IMR-90 (cell line): ENCODE measurements around the gene HMBS. TPM values are rescaled to one million over a fixed set of nuclear protein-coding genes. Genes with fewer than 3 reads are reported as not detected.

Experiments
- polyA plus RNA-seq, 3 experiments: library from polyadenylated mRNA; depleted of rRNA; stranded (reverse); fragments of >200 nt; gene quantifications; 2 replicates each; pipeline ENCODE4 v1.2.3, GENCODE V29; 2012; ENCODE audit warnings: low replicate concordance in 1 of 3
- total RNA-seq: library from RNA; depleted of rRNA; stranded (reverse); fragments of >200 nt; gene quantifications from 2 replicates; pipeline ENCODE4 v1.2.3, GENCODE V29; 2012; rRNA removed

The HMBS gene
- total and polyA plus RNA-seq, 2 of the 4 experiments (the other 2 are of a cell fraction) = 17.9 to 59.5 TPM

Other genes starting within 250 kb of the HMBS start
- gene CXCR5, start 201.0 kb upstream of the HMBS start, total RNA-seq = not detected in 2 replicates
- not detected in 2 replicates for gene CXCR5, start 201.0 kb upstream of the HMBS start, polyA plus RNA-seq (2012; rRNA removed)
- 1.7 and 2.3 TPM in 2 replicates for gene BCL9L, start 159.0 kb upstream of the HMBS start, total RNA-seq
- gene BCL9L, start 159.0 kb upstream of the HMBS start, polyA plus RNA-seq (2012; rRNA removed) = 17.0 and 21.5 TPM in 2 replicates
- gene UPK2, start 128.6 kb upstream of the HMBS start, total RNA-seq = not detected in 2 replicates
- gene UPK2, start 128.6 kb upstream of the HMBS start, polyA plus RNA-seq (2012; rRNA removed) = 0.26 and 0.39 TPM in 2 replicates
- gene FOXR1, start 113.1 kb upstream of the HMBS start, total RNA-seq = not detected in 2 replicates
- gene FOXR1, start 113.1 kb upstream of the HMBS start, polyA plus RNA-seq (2012; rRNA removed) = not detected in 2 replicates
- gene CENATAC, start 86.7 kb upstream of the HMBS start, total RNA-seq = 13.1 and 15.3 TPM in 2 replicates
- 15.0 and 16.7 TPM in 2 replicates for gene CENATAC, start 86.7 kb upstream of the HMBS start, polyA plus RNA-seq (2012; rRNA removed)
- gene RPS25, start 66.5 kb upstream of the HMBS start, total RNA-seq = 727 and 842 TPM in 2 replicates
- 905 and 1,237 TPM in 2 replicates for gene RPS25, start 66.5 kb upstream of the HMBS start, polyA plus RNA-seq (2012; rRNA removed)
- gene TRAPPC4, start 66.1 kb upstream of the HMBS start, total RNA-seq = 102 and 151 TPM in 2 replicates
- 162 and 253 TPM in 2 replicates for gene TRAPPC4, start 66.1 kb upstream of the HMBS start, polyA plus RNA-seq (2012; rRNA removed)
- 7.5 and 8.3 TPM in 2 replicates for gene SLC37A4, start 54.0 kb upstream of the HMBS start, total RNA-seq
- 14.3 and 15.1 TPM in 2 replicates for gene SLC37A4, start 54.0 kb upstream of the HMBS start, polyA plus RNA-seq (2012; rRNA removed)
- gene HYOU1, start 27.7 kb upstream of the HMBS start, total RNA-seq = 152 and 181 TPM in 2 replicates
- 117 and 120 TPM in 2 replicates for gene HYOU1, start 27.7 kb upstream of the HMBS start, polyA plus RNA-seq (2012; rRNA removed)
- 22.2 and 30.5 TPM in 2 replicates for gene VPS11, start 17.1 kb upstream of the HMBS start, total RNA-seq
- 19.7 and 20.7 TPM in 2 replicates for gene VPS11, start 17.1 kb upstream of the HMBS start, polyA plus RNA-seq (2012; rRNA removed)
- gene DPAGT1, start 17.0 kb downstream of the HMBS start, total RNA-seq = 13.6 and 15.2 TPM in 2 replicates
- gene DPAGT1, start 17.0 kb downstream of the HMBS start, polyA plus RNA-seq (2012; rRNA removed) = 51.2 and 53.4 TPM in 2 replicates
- 2.2 TPM in 2 replicates for gene C2CD2L, start 22.5 kb downstream of the HMBS start, total RNA-seq
- gene C2CD2L, start 22.5 kb downstream of the HMBS start, polyA plus RNA-seq (2012; rRNA removed) = 8.7 and 9.5 TPM in 2 replicates
- 8.1 and 9.1 TPM in 2 replicates for gene HINFP, start 36.7 kb downstream of the HMBS start, total RNA-seq
- gene HINFP, start 36.7 kb downstream of the HMBS start, polyA plus RNA-seq (2012; rRNA removed) = 12.8 and 15.3 TPM in 2 replicates
- under 0.01 TPM in 2 replicates for gene ABCG4, start 64.2 kb downstream of the HMBS start, total RNA-seq
- gene ABCG4, start 64.2 kb downstream of the HMBS start, polyA plus RNA-seq (2012; rRNA removed) = 0.20 and 0.26 TPM in 2 replicates
- 3.0 and 3.3 TPM in 2 replicates for gene NLRX1, start 83.8 kb downstream of the HMBS start, total RNA-seq
- gene NLRX1, start 83.8 kb downstream of the HMBS start, polyA plus RNA-seq (2012; rRNA removed) = 4.9 and 5.5 TPM in 2 replicates
- gene NHERF4, start 100.6 kb downstream of the HMBS start, total RNA-seq = not detected in 2 replicates
- gene NHERF4, start 100.6 kb downstream of the HMBS start, polyA plus RNA-seq (2012; rRNA removed) = not detected in 2 replicates
- gene CBL, start 121.5 kb downstream of the HMBS start, total RNA-seq = 6.1 and 7.2 TPM in 2 replicates
- gene CBL, start 121.5 kb downstream of the HMBS start, polyA plus RNA-seq (2012; rRNA removed) = 11.8 TPM in 2 replicates
- gene MCAM, start 232.2 kb downstream of the HMBS start, total RNA-seq = 131 and 165 TPM in 2 replicates
- gene MCAM, start 232.2 kb downstream of the HMBS start, polyA plus RNA-seq (2012; rRNA removed) = 79.4 and 95.1 TPM in 2 replicates
- gene RNF26, start 249.6 kb downstream of the HMBS start, total RNA-seq = 3.4 and 3.6 TPM in 2 replicates
- gene RNF26, start 249.6 kb downstream of the HMBS start, polyA plus RNA-seq (2012; rRNA removed) = 36.7 and 38.1 TPM in 2 replicates